HL-60/S4 treated with retinoic acid at 250 ng/mL for 4 days and 3 days (cell line): Measurements from ENCODE around the gene LIMS1.
"Not testable (repeated sequence)": the region's sequence is repeated elsewhere in the genome, so short reads cannot be mapped to it uniquely, and the experiment has no call there.

ENCODE experiments used
- in situ Hi-C: fragments of 300-500 bp; cut with MboI; formaldehyde crosslinking; loops from 2 replicates; pipeline ENCODE4 v1.7.0; 2022; ENCODE audit warnings: low sequenced_read_pairs

The LIMS1 gene

DNA sequence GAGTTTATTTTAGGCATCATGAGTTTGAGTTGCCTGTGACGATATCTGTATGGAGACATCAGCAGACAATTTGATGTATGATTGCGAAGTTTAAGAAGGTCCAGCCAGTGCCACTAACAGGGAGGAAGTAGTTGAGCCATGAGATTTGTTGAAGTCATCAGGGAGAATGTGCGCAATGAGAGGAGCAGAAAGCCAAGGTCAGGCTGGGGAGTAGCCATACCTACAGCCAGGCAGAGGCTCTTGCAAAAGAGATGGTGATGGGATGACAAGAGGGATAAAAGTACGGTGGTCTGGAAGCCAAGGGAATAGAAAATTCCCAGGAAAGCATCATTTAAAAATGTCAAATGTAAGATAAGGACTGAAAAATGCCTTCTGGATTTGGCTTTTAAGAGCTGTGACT is 51.2 kb downstream of the LIMS1 start:
- in situ Hi-C loops = loop anchor here (25.0 kb wide), 1 partner anchor 648 kb away; no protein-coding TSS in a partner anchor

DNA sequence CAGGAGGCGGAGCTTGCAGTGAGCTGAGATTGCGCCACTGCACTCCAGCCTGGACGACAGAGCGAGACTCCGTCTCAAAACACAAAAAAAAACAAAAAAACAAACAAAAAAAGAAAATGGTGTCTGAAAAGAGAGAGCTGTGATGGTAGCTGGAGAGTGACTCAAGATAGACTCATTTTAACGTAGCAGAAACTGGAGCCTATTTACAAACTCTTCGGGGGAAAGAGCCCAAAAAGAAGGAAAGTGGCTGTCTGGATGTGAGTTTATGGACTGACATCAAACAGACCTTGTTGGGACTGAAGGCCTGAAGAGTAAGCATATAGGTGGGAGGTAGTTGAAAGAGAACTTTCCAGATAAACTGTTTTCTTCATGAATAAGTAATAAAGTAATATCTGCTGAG is 51.8 kb downstream of the LIMS1 start:
- in situ Hi-C loops = loop anchor here (25.0 kb wide), 1 partner anchor 649 kb away; no protein-coding TSS in a partner anchor

DNA sequence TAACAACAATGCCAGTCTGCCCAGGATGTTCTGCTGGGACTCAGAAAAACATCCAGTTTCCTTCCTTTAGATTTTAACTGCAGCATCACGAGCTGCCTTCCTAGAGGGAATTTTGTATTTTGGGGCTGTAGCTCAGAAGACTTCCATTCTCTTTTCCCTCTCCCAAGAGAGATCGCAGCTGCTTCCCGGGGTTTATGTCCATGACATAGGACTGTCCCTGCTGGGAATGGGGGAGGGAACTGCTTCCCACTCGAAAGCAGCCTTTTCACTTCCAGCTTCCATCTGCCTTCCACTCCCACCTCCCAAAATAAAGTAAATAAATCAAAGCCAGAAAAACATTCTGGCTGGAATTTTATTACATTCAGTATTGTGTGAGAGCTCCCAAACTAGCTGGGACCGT is 52.4 kb downstream of the LIMS1 start:
- in situ Hi-C loops = loop anchor here (25.0 kb wide), 1 partner anchor 649 kb away; no protein-coding TSS in a partner anchor

DNA sequence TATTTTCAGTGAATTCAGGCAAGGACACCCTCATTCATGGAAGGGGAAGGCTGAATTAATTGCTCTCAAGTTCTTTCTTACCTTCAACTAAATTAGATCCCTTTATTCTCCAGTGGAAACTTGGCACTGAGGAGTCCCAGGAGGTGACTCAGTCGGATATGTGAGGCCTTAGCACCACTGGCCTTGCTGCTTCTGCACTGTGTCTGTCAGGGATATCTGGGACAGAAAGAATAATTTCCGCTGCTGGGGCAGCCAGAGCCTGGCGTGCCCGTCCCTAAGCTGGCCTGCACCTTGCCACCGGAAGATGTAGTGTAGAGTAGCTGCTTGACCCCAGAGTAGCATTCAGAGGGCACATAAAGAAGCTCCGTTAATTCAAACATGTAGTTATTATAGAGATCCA is 53.4 kb downstream of the LIMS1 start:
- in situ Hi-C loops = loop anchor here (25.0 kb wide), 1 partner anchor 650 kb away; no protein-coding TSS in a partner anchor

DNA sequence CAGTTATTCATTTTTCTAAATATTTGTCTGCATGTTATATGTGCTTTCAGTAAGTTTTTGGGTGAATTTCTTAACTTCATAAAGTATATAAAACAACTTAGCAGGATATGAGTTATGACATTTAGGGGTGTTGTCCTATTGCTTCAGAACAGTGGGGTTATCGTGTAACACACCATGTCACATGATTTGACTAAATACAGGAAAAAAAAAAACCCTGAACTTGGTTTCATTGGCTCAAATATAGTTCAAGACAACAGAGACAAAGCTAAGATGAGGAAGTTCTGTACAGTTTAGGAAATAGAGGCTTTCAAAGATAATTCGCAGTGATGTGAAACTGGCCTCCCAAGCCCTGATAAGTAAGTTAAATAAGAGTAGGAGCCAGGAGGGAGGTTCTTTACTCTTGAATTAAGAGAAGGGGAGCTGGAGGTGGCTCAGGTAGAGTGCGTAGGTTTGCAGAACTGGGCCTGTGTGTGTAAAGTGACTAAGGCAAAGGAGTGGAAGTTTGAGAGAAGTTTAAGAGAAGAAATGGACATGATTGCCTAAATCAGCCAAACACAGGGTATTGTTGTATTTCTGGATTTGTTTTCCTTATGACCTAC is 53.9 kb downstream of the LIMS1 start:
- in situ Hi-C loops = loop anchor here (25.0 kb wide), 1 partner anchor 651 kb away; no protein-coding TSS in a partner anchor

DNA sequence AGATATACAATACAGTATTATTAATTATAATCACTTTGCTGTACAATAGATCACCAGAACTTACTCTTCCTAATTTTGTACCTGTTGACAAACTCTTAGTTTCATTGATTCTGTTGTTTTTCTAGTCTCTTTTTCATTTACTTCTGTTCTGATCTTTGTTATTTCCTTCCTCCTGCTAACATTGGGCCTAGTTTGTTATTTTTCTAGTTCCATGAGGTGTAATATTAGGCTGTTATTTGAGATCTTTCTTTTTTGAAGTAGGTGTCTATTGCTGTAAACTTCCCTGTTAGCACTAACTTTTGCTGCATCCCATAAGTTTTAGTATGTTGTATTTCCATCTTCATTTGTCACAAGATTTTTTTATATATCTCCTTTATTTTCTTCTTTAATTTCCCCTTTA is 55.1 kb downstream of the LIMS1 start:
- in situ Hi-C loops = loop anchor here (25.0 kb wide), 1 partner anchor 652 kb away; no protein-coding TSS in a partner anchor

DNA sequence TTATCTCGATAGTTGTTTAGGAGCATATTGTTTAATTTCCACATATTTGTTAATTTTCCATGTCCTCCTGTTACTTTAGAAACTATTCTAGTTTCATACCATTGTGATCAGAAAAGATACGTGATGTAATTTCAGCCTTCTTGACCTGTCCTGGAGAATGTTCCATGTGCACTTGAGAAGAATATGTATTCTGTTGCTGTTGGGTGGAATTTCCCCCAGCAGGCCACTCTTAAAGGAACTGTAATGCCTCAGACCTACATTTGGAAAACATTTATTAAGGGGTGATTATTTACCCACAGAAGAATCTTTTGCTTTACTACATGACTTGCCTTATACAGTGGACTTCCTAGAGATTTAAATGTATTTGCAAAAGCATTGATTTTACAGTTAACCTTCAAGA is 55.5 kb downstream of the LIMS1 start:
- in situ Hi-C loops = loop anchor here (25.0 kb wide), 1 partner anchor 652 kb away; no protein-coding TSS in a partner anchor

DNA sequence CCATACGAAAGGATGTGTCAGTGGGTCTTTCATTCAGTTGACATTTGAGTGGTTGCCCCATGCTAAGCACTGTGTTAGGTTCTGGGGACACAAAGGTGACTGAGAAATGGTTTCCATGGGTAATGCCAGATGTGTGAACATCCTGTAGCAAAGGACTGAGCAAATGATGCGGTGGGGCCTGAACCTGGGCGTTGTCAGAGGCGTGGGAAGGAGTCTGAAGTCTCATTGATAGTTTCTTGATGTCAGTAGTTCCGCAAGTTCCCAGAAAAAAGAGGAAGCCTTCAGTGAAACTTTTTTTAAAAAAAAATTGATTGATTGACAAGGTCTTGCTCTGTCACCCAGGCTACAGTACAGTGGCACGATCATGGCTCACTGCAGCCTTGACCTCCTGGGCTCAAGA is 56.9 kb downstream of the LIMS1 start:
- in situ Hi-C loops = loop anchor here (25.0 kb wide), 1 partner anchor 654 kb away; no protein-coding TSS in a partner anchor

DNA sequence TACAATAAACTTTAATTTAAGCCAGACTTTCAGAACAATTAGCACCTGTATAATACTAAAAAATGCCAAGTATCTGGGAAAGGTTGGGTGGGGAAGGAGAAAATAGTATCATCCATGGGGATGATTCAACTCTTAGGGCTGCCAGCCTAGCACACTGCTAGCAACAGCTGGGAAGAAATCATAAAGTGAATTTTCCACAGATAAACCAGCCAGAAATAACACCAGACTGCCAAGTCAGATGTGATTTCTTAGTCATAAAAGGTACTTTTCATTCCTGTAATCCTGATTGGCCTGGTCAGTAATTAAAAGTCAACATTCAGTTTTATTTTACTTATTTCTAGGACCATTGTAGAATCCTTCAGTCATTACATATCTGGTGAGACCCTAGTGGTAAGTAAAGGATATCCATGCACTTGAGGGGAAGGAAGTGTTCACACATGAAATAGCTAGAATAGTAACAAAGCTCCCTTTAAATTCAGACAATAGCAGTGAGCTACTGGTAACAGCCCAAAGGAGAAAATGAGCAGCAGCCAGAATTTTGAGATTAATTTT is 59.4 kb downstream of the LIMS1 start:
- in situ Hi-C loops = loop anchor here (25.0 kb wide), 1 partner anchor 656 kb away; no protein-coding TSS in a partner anchor

DNA sequence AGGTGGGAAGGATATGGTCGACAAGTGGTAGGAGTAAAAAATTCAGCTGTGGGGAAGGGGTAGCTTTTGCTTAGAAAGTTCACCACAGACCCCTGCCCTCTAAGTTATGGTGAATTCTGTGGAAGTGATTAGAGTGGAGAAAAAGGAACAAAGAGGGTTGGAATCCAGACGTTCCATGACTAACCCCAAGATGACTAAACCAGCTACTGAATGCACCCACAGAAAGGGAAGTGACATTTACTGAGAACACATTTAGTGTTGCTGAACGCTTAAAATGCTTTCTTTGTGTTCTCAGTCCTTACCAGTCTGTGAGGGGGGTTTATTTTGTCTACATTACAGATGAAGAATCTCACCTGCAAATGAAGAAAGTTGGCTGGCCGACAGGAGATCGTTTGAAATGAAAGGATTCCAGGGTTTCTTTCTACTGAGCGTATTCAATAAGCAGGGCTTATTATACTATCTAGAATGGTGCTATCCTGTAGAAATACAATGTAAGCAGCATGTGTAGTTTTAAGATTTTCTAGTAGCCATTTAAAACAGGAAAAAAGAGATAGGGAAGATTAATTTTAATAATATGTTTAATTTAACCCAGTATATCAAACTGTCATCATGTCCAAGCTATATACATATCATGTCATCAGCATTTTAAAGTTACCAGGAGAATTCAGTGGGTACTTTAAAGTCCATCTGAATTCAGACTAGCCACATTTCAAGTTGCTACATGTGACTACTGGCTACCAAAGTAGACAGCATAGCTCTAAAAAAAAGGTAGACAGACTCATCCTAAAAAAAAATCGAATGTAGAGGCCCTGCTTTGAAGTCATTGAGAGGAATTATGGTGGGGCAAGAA is 60.1 kb downstream of the LIMS1 start:
- in situ Hi-C loops = loop anchor here (25.0 kb wide), 1 partner anchor 657 kb away; no protein-coding TSS in a partner anchor

DNA sequence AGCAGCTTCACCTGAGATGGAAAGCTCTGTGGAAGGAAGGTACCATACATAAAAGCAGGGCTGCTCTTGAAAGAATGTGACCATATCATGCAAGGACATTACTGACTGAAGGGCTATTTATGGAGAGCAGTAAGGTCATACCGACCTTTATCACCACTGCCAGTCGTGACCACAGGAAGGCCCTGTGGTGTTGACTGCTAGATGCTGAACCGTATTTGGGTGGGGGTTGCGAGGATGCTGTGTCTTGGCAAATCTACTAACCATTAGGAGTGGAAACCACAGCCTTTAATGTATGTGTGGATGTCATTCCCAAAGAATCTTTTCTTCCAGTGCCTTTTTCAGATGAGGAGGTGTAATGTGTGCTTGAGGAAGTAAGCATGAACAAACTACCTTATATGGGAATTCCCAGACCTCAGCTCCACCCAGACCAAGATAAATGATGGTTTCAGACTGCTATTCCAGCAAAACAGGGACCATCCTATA is 60.8 kb downstream of the LIMS1 start:
- in situ Hi-C loops = loop anchor here (25.0 kb wide), 1 partner anchor 658 kb away; no protein-coding TSS in a partner anchor

DNA sequence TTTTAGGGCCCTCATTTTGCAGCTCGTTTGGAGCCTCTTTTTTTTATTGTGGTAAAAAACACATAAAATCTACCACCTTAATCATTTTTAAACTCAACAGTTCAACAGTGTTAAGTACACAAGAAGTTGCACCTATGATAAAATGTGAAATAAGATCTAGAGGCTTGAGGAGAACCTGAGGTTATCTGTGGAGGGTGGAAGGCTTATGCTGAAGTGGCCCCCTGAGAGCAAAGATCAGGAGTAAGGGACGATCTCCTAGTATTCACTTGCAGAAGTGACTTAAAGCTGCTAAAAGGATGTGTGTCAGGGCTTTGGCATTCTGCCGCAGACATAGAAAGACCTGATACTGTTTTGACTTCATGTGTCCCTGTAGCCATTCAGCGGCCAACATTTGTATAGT is 61.5 kb downstream of the LIMS1 start:
- in situ Hi-C loops = loop anchor here (25.0 kb wide), 1 partner anchor 658 kb away; no protein-coding TSS in a partner anchor

DNA sequence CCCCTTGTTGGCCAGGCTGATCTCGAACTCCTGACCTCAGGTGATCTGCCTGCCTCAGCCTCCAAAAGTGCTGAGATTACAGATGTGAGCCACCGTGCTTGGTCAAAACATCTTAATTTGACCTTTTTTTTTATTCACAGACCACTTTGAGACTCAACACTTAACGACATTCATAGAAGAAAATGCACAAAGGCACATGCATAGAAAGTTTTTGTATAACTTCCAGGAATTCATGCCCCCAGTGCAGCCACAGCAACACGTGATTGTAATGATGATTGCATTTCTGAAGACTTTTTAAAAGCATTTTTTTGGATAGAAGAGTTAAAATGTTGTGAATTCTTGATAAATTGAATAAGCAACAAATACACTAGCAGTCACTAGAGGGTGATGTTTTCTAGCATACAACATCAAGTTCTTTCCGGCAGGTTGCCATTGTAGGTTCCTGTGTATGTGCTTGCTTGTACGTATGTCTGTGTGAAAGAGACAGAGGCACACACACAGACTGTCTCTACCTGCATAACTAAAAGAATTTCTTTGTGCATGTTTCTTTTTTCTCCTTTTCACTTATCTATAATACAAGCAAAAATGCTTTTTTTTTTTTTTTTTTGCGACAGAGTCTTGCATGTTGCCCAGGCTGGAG is 63.0 kb downstream of the LIMS1 start:
- in situ Hi-C loops = loop anchor here (25.0 kb wide), 1 partner anchor 660 kb away; no protein-coding TSS in a partner anchor

DNA sequence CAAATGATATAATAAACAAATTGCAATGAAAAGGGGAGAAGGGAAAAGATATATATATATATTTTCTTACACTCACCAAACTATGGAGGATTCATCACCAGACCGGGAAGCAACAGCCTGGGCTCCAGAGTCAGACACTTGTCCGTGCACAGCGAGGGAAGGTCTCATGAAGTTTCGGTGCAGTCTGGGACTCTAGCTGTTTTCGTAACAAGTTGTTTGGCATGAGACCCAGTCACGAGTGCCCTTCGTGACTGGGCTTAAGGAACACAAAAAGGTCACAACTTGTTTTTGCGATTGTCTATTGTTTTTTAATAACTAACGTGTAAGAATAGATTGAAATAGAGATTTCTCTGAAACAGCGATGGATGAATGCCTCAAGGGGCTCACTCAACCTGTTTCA is 66.9 kb downstream of the LIMS1 start:
- in situ Hi-C loops = not testable (repeated sequence)

DNA sequence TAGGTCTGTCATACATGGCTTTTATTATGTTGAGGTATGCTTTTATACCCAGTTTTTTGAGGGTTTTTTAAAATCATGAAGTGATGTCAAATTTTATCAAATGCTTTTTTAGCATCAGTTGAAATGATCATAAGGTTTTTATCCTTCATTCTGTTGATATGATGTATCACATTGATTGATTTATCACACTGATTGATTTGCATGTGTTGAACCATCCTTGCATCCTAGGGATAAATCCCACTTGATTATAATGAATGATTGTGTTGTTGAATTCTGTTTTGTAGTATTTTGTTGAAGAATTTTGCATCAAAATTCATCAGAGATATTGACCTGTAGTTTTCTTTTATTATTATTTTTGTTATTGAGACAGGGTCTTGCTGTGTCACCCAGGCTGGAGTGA is 68.2 kb downstream of the LIMS1 start:
- in situ Hi-C loops = no loop called here

DNA sequence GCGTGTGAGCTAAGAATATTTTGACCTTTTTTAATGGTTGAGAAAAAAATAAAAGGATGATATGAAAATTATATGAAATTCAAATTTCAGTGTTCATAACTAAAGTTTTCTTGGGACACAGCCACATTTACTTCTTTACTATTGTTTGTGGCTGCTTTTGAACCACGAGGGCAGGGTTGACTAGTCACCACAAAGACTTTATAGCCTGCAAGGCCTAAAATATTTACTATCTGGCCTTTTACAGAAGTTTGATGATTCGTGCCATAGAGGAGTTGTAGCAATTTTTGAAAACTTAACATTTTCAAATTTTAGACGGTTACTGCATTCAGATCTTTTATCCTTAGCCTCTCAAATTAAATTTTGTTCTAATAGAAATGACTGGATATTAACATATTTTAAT is 69.9 kb downstream of the LIMS1 start:
- in situ Hi-C loops = no loop called here

DNA sequence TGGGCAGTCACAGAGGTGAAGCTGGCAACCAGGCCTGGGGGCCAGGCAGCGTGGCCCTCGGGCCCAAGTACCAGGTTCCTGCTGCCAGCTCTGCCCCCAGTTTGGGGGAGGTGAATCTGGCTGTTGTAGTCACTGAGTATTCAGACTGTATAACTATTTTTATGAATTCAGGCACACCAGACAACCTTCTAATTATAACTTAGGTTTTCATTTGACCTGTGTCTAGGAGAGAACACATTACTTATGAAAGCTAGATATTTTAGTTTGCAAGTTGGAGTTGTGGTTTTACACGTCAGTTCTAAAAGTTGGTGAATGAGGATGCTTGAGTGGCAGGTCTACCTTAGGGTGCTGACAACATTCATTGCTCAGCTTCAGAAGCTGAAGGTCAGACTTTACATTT is 71.7 kb downstream of the LIMS1 start:
- in situ Hi-C loops = no loop called here

DNA sequence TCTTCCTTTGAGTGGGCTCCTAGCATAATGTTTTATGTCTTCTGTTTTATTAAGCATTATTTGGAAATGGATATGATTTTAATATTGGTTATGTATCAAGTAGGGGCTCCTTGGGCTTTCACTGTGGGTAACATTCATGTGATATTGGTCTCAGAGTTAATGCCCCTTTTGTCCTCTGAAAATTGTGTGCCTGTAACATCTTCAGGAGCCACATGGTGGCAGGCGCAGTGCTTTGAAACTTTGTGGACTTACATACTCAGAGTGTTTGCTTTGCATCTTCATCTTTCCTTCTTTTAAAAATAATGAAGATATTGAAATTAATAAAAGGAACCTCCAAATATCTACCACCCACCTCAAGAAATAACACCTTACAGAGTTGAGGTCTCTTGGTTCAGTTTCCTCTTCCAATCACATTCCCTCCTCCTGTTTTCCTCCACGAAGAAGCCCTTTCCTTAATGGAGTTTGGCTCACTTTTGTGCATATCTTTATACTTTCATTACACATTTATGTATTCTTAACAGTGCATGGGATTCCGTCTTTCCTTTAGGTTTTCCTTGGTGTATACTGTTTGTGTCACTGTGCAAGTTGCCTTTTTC is 73.5 kb downstream of the LIMS1 start:
- in situ Hi-C loops = no loop called here

DNA sequence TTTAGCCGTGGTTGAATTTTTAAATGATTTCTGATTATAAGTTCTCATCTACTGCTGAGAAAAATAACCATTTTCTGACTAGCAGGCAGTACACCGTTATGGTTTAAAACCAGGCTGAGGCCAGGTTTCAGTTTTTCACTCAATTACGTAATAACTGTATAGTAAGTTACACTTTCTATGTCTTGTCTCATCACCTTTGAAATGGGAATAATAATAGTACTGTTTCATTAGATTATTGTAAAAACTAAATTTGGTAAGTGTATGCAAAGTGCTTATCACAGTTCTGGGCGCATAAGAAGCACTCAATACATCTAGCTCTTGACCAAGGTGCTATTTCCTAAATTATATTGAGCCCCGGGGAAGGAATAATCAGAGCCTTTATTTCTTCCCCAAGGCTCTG is 76.8 kb downstream of the LIMS1 start:
- in situ Hi-C loops = no loop called here

DNA sequence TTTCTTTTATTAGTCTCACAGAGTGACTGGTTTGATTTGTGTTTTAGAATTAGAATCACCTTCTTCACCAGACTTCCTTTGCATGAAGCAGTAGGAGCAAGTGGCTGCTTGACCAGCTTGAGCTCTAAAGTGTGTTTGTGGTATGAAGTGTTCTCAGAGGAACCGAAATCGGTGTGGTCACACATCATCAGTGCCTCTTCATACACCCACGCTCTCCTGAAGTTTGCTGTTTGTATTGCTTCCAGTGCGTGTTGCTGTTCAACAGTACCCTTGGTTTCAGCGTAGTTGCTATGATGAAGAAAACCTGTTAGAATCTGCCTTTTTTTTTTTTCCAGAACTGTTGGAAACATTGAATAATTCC is 77.9 kb downstream of the LIMS1 start:
- in situ Hi-C loops = no loop called here
